NCI-H2171 treated with DMSO at 0.1 percent for 48 hours (cell line): ENCODE results near the gene SLCO3A1.

Experiments used
- DNase-seq: peaks from one replicate; lab custom pipeline; 2025; lab: John Stamatoyannopoulos, UW

The SLCO3A1 gene

GRCh38 chr15:91912336-91912735, 58.8 kb downstream of the SLCO3A1 start:
- peak; percentile 20 for DNase-seq

DNA sequence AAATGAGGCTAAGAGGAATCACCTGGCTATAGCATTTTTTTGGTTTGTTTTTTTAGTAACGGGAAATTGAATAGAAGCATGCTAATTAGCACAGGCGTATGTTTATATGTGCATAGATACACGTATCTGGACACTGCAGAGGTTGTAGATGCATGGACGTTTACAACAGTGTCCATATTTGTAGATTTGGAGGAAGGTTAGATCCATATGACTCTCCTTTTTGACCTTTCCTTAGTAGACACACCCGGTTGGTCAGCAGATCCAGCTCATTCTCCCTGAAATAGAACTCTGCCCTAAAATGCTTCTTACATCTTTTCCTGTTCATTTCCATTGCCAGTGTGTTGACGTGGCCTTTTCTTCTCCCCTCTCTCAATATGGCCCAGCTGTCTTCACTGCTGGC, 60.1 kb downstream of the SLCO3A1 start:
- no peak for DNase-seq

- DNase-seq, result peak; percentile 69
These were observed 62.1 kb downstream of the SLCO3A1 start for GRCh38 chr15:91915576-91915975.

- DNase-seq, result no peak
These were observed 62.5 kb downstream of the SLCO3A1 start for GRCh38 chr15:91916051-91916450.

DNA sequence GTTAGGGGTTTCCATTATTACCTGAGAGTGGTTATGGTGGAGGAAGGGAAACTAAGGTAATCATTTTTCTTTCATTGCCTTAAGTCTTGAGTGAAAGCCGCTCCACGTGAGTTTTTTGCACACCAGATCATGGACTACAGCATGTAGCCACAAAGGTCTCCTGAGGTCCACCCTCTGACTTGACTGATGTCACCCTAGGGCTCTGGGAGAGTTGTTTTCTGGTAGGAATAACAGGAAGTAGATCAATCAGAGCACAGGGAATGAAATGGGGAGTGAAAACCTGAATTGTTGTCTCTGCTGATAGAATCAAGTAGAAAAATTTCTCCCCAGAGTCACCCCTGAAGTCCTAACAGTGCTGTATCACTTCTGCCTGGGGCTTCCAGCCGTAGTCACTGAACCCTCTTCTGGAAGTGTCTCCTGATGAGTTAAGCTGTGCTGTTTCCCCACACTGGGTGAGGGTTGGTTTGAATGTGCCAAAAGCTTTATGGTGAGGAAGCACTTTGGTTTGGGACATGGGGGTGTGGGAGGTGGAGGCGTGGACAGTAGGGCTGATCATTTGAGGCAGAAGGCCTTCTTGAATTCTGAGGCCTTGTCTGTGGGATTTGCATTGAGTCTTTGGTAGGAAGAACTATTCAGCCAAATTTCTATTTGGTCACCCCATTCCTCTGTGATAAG, 64.3 kb downstream of the SLCO3A1 start:
- no peak for DNase-seq

- DNase-seq, result no peak
These were observed 65.6 kb downstream of the SLCO3A1 start for GRCh38 chr15:91919014-91919534.

DNA sequence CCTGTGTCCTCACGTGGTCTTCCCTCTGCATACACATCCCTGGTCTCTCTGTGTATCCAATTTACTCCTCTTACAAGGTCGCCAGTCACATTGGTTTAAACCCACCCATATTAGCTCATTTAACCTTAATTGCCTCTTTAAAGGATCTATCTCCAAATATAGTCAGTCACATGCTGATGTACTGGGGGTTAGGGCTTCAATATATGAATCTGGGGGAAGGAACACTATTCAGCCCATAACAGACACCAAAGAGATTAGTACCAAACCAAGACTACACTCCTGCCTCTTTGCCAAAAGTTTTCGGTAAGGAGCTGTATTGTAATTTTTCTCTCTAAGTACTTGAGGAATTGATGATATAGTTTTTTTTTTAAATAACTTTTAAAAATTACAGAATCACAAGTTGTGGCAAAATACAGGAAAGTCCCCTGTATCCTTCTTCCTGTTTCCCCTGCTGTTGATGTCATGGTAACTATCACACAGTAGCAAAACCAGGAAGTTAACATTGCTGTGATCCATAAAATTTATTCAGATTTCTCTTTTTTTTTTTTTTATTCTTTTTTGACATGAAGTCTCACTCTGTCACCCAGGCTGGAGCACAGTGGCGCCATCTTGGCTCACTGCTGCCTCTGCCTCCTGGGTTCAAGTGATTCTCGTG, 67.8 kb downstream of the SLCO3A1 start:
- no peak for DNase-seq

GRCh38 chr15:91921843-91922198, 68.3 kb downstream of the SLCO3A1 start:
- DNase-seq, result no peak

DNA sequence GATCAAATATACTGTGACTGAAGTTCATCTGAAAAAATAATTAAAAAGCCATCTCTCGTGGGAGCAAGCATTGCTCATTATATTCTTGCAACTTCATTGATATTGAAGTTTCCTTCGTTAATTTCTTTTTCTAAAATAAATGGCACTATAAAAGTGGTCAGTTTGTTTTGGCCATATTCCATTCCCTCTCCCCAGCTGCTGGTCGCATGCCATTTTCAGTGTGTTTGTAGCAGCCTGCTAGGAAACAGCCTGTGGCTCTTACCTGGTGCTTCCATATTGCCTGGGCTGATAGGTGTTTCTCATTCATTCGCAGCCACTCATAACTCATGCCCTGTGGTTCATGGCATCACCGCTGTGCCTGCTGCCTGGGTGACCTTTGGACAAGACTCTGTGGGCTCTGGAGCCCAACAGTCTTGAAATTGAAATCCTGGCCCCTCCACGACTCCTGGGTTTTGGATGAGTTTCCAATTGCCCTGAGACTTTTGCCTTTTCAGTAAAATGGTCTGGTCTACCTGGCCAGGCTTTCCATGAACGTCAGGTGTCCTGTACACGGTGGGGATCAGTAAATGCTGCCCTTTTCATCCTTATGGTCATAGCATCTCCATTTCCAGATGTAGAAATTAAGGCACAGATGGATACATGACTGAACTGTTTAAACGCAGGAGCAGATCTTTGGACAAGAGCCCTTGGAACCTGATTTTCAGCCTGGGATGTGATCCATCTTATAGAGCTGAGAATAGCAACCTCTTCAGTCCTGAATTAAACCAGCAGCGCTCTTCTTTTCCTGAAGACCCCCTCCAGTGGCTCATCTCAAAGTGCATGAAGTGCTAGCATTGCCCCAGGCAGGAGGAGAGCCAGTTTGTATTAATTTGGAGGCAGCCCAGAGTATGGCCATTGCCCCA, 69.4 kb downstream of the SLCO3A1 start:
- no peak for DNase-seq

DNA sequence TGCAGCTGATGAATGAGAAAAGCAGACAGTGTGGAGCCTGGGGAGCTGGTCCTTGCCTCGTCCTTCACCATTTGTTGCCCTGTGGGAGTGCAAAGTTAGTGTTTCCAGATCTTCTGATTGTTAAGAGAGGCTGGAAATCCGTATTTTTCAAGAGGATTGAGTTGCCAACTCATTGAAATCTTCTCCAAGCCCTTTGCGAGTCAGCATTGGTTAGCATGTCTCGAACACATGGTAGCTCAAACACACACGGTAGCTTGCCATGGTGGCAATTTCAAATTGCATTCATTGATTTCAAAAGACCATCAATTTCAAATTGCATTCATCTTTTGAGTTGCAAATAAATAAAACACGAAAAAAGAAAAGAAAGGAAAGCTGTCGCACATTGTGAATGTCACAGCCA, 70.7 kb downstream of the SLCO3A1 start:
- DNase-seq, result no peak

GRCh38 chr15:91924837-91925495, 71.5 kb downstream of the SLCO3A1 start:
- DNase-seq, result peak; percentile 29

DNA sequence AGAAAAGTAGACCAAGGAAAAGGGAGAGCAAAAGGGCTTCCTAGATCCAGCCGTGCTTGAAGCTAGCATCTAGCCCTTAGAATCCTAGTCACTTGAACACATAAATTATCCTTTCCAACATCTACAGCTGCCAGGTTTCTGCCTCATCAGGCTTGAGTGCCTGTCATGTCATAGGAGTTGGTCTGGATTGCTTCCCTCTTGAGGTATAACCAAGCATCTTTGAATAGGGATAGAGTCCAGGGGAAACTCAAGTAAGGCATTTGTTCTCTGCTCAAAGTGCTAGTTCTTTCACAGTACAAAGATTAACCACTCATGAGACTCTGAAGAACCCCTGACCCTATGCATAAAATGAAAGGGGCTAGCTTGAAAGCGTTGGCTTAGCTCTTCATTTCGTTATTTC, 72.3 kb downstream of the SLCO3A1 start:
- peak; percentile 71 for DNase-seq

- peak; percentile 94 for DNase-seq
These were observed 73.4 kb downstream of the SLCO3A1 start for GRCh38 chr15:91926908-91927270.

DNA sequence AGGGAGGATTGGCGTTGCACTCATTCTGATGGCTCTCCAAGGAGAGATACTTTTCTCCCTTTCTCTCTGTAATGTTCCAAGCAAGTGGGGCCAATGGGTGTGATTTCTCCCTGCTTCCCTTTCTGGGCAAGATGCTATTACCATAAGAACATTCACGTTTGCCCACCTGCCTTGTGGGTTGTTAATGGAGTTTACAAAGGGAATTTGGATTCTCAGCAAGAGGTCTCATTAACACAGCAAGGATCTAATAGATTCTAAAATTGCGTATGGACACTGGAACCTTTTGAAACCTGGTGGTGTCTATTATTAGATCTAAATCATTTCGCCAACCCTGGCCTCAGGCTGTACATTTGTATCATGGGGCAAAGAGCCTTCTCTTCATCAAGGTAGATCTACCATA, 74.1 kb downstream of the SLCO3A1 start:
- DNase-seq, result no peak

- DNase-seq, result peak; percentile 53
These were observed 75.2 kb downstream of the SLCO3A1 start for GRCh38 chr15:91928675-91929074.

- DNase-seq, result no peak
These were observed 76.0 kb downstream of the SLCO3A1 start for GRCh38 chr15:91929509-91929908.

GRCh38 chr15:91930092-91930491, 76.6 kb downstream of the SLCO3A1 start:
- DNase-seq, result no peak

GRCh38 chr15:91936182-91936775, 82.8 kb downstream of the SLCO3A1 start:
- no peak for DNase-seq

DNA sequence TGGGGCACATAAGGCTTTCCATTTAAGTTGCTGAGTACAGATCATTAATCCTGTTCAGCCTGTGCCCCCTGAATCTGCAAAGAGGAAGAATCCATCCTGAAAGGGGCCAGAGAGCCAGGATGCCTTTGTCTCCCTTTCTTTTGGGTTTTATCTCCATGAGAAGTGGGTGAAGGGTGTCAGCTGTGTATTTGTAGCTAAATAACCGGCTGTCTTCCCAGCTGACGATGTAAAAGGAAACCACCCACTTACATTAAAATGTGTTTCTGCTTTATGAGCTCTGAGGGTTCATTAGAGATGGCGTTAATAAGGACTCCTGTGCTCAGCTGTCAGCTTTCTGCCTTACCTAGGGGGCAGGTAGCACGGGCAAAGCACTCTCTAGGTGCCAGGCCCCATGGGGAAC, 83.4 kb downstream of the SLCO3A1 start:
- DNase-seq, result peak; percentile 95

DNA sequence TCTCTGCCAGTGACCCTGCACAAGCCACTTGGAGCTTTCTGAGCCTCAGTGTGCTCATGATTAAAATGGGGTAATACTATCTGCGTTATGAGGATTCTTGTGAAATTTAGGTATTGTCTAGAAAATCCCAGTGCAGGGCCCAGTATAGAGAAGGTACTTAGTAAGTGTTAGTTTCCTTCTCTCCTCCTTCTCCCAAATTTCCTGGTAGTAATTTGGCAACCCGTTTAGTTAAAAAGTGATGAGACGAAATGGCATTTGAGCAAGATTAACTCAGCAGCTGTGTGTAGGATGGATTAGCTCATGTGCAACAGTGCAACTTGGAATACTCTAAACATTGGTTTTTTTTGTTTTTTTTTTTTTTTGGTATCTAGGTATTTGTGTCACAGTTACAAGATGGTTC, 84.6 kb downstream of the SLCO3A1 start:
- DNase-seq, result no peak

- no peak for DNase-seq
These were observed 85.9 kb downstream of the SLCO3A1 start for GRCh38 chr15:91939403-91939831.
